Heart right ventricle (tissue), 16 donors: ENCODE measurements around the gene OR51Q1. TPM values are rescaled to one million over a fixed set of nuclear protein-coding genes. Genes with fewer than 3 reads are reported as not detected.

ENCODE experiments used
- ATAC-seq, 8 donors: fragments of 200-7000 bp; cut with Tn5 transposase; one replicate each; pipeline ENCODE4 v1.9.1; 2020; ENCODE audit warnings: mild to moderate bottlenecking in 8 of 8, moderate library complexity in 8 of 8, moderate number of reproducible peaks in 1 of 8
- DNase-seq, 2 donors: peaks; one replicate each; pipeline ENCODE4 v3.0.0-alpha.2; 2020
- H3K27ac ChIP-seq, 10 donors: fragments of 200-600 bp; sonication (generic) in 2 of 10; one replicate each; pipeline versions ENCODE4 v1.5.0 to v1.8.0; 2020 to 2022; ENCODE audit warnings: mild to moderate bottlenecking in 3 of 10
- H3K27me3 ChIP-seq, 7 donors: fragments of 200-600 bp; one replicate each; pipeline ENCODE4 v1.8.0; 2021 to 2022; ENCODE audit warnings: mild to moderate bottlenecking in 2 of 7
- H3K36me3 ChIP-seq, 9 donors: fragments of 200-600 bp; sonication (generic) in 1 of 9; one replicate each; pipeline versions ENCODE4 v1.5.0 to v1.8.0; 2020 to 2022; ENCODE audit warnings: mild to moderate bottlenecking in 2 of 9
- H3K4me1 ChIP-seq, 9 donors: fragments of 200-600 bp; sonication (generic) in 1 of 9; one replicate each; pipeline versions ENCODE4 v1.5.0 to v1.8.0; 2020 to 2022; ENCODE audit warnings: mild to moderate bottlenecking in 4 of 9
- H3K4me3 ChIP-seq, 10 donors: fragments of 200-600 bp; sonication (generic) in 2 of 10; one replicate each; pipeline versions ENCODE4 v1.5.0 to v1.8.0; 2020 to 2022; ENCODE audit warnings: mild to moderate bottlenecking in 7 of 10, moderate library complexity in 2 of 10
- H3K9me3 ChIP-seq, 11 donors: fragments of 200-600 bp in 10 of 11; sonication (generic) in 2 of 11; one replicate each; pipeline versions ENCODE4 v1.5.0 to v1.8.0; 2013 to 2022; ENCODE audit warnings: mild to moderate bottlenecking in 2 of 11, control low read depth in 1 of 11, moderate library complexity in 1 of 11
- WGBS, 2 donors: extraction: QIAGEN DNeasy Blood & Tissue Kit; methylation state at CpG; one replicate each; pipeline ENCODE4 v1.1.7; 2013; ENCODE audit warnings: inconsistent platforms in 1 of 2; 5-methylcytosine and 5-hydroxymethylcytosine counted together
- intact Hi-C, 10 donors: fragments of 100-400 bp; cut with DNase I; formaldehyde crosslinking; loops; one replicate each; pipeline versions ENCODE4 v1.11.1 to v1.14.2; 2022
- polyA plus RNA-seq, 2 donors: library from polyadenylated mRNA; stranded (reverse); fragments of 200-250 nt; gene quantifications; one replicate each; pipeline ENCODE4 v1.2.3, GENCODE V29; 2013
- total RNA-seq, 10 donors: library from RNA; stranded (reverse); fragmentation: NEBNext Ultra II Directional in 3 of 10; extraction: Animal tissue kit (Norgen Biotek cat#: 25700) in 3 of 10; gene quantifications; one replicate each; pipeline versions ENCODE4 v1.2.1 to v1.2.4, GENCODE V29; 2021 to 2023
- TF ChIP-seq, protein P1 (sequence below), 9 donors: fragments of 200-600 bp; sonication (generic) in 2 of 9; IDR thresholded peaks; one replicate each; pipeline versions ENCODE4 v1.5.0 to v1.8.0; 2021 to 2022; ENCODE audit warnings: antibody characterized with exemption in 9 of 9, mild to moderate bottlenecking in 5 of 9, moderate library complexity in 1 of 9
- donor health status: Arrhythmogenic right ventricular cardiomyopathy.
- donor health status: ischemic (EF 13 %, LVEDD 7.1; RV severe dilation, severe dysfunction).
- donor health status: healthy with polysubstance abuse.
- donor health status: DM: no; HTN: yes; CAD: no.
- donor health status: DM: no; HTN: no; CAD: no.
- donor health status: ischemic (EF 25% LVEDD 6.9; RV normal size, moderate dysfunction).
- donor health status: ischemic (EF 25% LVEDD 5.7; RV mildly dilated, moderate dysfunction).
- donor health status: healthy.
- donor health status: DM: yes; HTN: yes; CAD: no.
- donor health status: Ischemic cardiomyopathy.
- donor health status: ischemic (EF 35%, LVEDD 5.7; RV mildly dilated, moderate dysfunction).
- donor health status: nonischemic (EF 11% LVEDD 7.7; RV severe dilation, severe dysfunction).
- donor health status: DM: yes; HTN: yes; CAD: no.
- donor health status: PGD.
- donor health status: ischemic (EF 29% LVEDD 5.4; RV normal size, mild dysfunction).
- donor health status: nonischemic (EF 23%, LVEDD 6.1; RV moderate dilation, normal function).

OR51Q1 gene
- total and polyA plus RNA-seq, 12 donors = not detected

DNA sequence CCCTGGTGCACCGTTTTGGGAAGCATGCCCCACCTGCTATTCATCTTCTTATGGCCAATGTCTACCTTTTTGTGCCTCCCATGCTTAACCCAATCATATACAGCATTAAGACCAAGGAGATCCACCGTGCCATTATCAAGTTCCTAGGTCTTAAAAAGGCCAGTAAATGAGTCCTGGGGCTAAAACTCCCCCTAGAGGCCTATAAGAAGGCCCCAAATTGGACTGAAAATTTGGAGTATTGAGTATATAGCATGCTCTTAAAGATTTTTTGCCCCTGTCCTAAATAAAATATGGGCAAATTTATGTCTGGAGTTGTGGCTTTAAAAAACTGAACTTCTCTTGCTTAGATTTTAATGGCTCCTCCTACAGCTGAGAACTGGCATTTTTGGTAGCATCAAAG, 31.7 kb upstream of the OR51Q1 start:
- Histone ChIP-seq H3K4me1 (no peaks in the 10 kb centered on the region), H3K27ac (no peak overlapping the region), H3K36me3 (no peaks in the 10 kb centered on the region), H3K27me3 (no peaks in the 10 kb centered on the region), H3K9me3 (no peaks in the 10 kb centered on the region), H3K4me3 (no peak overlapping the region)
- no peak for ATAC-seq
- TF ChIP-seq, protein P1, sequence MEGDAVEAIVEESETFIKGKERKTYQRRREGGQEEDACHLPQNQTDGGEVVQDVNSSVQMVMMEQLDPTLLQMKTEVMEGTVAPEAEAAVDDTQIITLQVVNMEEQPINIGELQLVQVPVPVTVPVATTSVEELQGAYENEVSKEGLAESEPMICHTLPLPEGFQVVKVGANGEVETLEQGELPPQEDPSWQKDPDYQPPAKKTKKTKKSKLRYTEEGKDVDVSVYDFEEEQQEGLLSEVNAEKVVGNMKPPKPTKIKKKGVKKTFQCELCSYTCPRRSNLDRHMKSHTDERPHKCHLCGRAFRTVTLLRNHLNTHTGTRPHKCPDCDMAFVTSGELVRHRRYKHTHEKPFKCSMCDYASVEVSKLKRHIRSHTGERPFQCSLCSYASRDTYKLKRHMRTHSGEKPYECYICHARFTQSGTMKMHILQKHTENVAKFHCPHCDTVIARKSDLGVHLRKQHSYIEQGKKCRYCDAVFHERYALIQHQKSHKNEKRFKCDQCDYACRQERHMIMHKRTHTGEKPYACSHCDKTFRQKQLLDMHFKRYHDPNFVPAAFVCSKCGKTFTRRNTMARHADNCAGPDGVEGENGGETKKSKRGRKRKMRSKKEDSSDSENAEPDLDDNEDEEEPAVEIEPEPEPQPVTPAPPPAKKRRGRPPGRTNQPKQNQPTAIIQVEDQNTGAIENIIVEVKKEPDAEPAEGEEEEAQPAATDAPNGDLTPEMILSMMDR (IDR thresholded peaks at IDR 0.05) = no peak
- 67 to 73% methylated on average over 2 of the region's 2 CpGs for WGBS, 2 donors
- intact Hi-C loops = no loop called here
- no peak for DNase-seq

DNA sequence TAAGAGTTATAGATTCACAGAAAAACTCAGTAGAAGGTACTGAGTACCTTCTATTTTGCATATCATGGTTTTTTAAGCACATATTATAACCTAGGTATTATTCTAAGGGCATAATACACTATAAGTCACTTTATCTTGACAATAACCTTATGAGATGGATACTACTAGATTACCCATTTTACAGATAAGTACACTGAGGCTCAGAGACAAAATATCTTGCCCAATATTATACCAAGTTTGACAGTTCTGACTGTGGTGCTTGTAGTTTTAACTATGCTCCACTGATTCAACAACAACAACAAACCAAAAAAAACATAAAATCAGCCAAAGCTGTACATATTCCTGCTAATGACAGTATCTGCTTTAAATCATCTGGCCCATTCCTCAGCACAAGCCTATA, 27.8 kb upstream of the OR51Q1 start:
- Histone ChIP-seq H3K9me3 (no peaks in the 10 kb centered on the region), H3K27me3 (no peaks in the 10 kb centered on the region), H3K27ac (no peak overlapping the region), H3K4me1 (no peaks in the 10 kb centered on the region), H3K36me3 (no peaks in the 10 kb centered on the region), H3K4me3 (no peak overlapping the region)
- intact Hi-C loops = no loop called here
- DNase-seq = no peak
- TF ChIP-seq, protein P1 (IDR thresholded peaks at IDR 0.05) = no peak
- no peak for ATAC-seq

DNA sequence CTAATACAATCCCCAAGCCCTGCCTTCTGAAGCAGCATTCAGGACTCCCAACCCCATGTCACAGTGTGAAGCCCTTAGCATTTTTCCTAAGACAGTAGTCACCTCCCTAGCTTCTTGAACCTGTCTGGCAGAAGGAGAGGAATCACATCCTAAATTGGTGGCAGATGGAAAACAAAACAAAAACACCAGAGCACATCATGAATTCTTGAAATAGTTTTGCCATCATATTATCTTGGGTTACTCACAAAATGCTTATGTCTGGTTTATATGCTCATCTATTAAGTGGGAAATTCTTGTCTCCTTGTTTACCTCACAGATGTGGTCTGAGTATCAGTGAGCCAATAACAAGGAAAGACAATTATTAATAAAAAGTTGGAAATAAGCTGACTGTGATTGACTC, 23.0 kb upstream of the OR51Q1 start:
- ATAC-seq (no peak), DNase-seq (no peak)
- no peaks in the 10 kb centered on the region for H3K27me3 ChIP-seq
- no peak overlapping the region for H3K27ac ChIP-seq
- H3K9me3 ChIP-seq = peaks cover 0 to 2% (median 0%) of the 10 kb centered on the region in 11 donors
- intact Hi-C loops = no loop called here
- no peaks in the 10 kb centered on the region for H3K4me1 ChIP-seq
- H3K4me3 ChIP-seq = no peak overlapping the region
- no peaks in the 10 kb centered on the region for H3K36me3 ChIP-seq
- TF ChIP-seq, protein P1 (IDR thresholded peaks at IDR 0.05) = no peak

DNA sequence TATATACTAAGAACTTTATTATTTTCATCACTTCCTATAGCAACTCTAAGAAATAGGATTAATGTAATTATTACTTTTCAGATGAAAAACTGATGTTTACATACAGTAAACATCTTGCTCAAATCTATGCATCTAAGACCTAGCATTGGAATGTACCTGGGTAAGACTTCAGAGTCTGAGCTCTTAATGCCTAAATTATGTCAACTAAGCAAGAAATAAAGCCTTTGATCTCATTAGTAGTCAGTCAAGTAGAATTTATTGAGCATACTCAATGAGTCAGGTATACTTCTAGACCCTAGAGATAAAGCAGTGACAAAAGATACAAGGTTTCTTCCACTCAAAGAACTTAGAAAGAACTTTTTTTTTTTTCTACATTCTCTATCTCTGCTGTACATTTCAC, 16.7 kb upstream of the OR51Q1 start:
- intact Hi-C loops = no loop called here
- TF ChIP-seq, protein P1 (IDR thresholded peaks at IDR 0.05) = no peak
- Histone ChIP-seq H3K4me1 (no peaks in the 10 kb centered on the region), H3K27ac (no peak overlapping the region), H3K9me3 (peaks cover 0 to 2% (median 0%) of the 10 kb centered on the region in 11 donors), H3K27me3 (peaks cover 0 to 5% (median 0%) of the 10 kb centered on the region in 7 donors), H3K4me3 (no peak overlapping the region), H3K36me3 (no peaks in the 10 kb centered on the region)
- DNase-seq (no peak), ATAC-seq (no peak)

DNA sequence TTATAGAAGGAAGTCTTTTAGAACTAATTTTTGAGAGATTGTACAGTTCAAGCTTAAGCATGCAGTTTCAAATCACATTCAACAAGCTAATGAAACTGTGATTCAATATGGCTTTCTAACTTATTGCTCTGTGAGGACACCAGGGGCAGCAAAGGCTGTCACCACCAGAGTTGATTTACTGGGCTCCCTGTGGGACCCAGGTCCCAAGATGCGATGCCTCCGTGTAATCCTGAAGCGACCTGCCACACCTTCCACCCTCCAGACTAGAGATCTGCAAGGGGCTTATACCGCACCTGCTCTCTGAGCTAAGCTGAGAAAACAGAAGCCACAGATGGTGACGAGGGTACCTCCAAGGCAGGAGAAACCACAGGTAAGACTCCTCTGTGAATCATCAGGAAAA, 918 bp upstream of the OR51Q1 start:
- Histone ChIP-seq H3K9me3 (no peaks in the 10 kb centered on the region), H3K4me1 (no peaks in the 10 kb centered on the region), H3K27me3 (no peaks in the 10 kb centered on the region), H3K4me3 (no peak overlapping the region), H3K27ac (no peak overlapping the region), H3K36me3 (no peaks in the 10 kb centered on the region)
- intact Hi-C loops = no loop called here
- ATAC-seq (no peak), DNase-seq (no peak)
- WGBS, 2 donors = 66 to 67% methylated on average over 5 of the region's 5 CpGs
- TF ChIP-seq, protein P1 (IDR thresholded peaks at IDR 0.05) = no peak
